PC-3 (cell line): ENCODE measurements around the gene FOXL3.

ENCODE experiments used
- EZH2 ChIP-seq: fragments of 300-600 bp; sonication (generic); IDR thresholded peaks from one replicate; pipeline ENCODE4 v1.6.1; 2017; ENCODE audit warnings: antibody characterized with exemption, mild to moderate bottlenecking, low read length; ENCODE audit not compliant: unreplicated experiment
- TF ChIP-seq, protein P1 (sequence below): fragments of 300-600 bp; sonication (generic); conservative IDR thresholded peaks from 2 replicates; pipeline ENCODE4 v1.5.1; 2017; ENCODE audit warnings: antibody characterized with exemption, low read depth, mild to moderate bottlenecking, low read length

DNA sequence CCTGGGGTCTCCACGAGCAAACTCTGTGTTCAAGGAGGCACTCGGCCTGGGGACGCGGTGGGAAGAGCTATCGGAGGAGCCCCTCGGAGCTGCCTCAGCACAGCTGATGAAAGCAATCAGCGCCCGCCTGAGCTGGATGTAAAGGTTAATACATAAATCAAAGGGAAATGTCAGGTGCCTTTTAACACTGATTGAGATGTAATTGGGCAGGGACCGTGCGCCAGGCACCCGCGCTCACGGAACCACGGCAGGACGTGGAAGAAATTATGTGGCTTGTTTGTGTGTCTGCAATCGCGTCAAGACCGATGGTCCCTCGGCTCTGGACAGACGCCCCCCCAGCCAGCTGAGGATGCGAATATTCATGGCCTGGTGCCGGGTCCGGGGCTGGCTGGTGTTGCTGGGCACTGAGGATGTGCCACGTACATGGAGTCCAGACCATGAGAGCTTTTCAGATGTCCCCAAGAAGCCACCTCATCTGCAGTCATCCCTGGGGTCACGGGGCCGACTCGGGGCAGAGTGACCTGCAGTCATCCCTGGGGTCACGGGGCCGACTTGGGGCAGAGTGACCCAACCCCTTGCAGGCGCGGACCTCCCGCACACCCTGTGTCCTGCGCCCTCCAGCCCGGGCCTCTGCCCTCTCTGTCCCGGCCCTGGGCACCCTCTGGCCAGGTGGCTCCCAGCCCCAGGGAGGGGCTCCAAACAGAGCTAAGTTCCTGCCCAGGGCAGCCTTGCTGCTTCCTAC, 15.6 kb downstream of the FOXL3 start:
- TF ChIP-seq, protein P1, sequence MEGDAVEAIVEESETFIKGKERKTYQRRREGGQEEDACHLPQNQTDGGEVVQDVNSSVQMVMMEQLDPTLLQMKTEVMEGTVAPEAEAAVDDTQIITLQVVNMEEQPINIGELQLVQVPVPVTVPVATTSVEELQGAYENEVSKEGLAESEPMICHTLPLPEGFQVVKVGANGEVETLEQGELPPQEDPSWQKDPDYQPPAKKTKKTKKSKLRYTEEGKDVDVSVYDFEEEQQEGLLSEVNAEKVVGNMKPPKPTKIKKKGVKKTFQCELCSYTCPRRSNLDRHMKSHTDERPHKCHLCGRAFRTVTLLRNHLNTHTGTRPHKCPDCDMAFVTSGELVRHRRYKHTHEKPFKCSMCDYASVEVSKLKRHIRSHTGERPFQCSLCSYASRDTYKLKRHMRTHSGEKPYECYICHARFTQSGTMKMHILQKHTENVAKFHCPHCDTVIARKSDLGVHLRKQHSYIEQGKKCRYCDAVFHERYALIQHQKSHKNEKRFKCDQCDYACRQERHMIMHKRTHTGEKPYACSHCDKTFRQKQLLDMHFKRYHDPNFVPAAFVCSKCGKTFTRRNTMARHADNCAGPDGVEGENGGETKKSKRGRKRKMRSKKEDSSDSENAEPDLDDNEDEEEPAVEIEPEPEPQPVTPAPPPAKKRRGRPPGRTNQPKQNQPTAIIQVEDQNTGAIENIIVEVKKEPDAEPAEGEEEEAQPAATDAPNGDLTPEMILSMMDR, result no peak
- no peak for TF ChIP-seq EZH2
